ENCODE results near the gene PRR5L.

Gene PRR5L

GRCh38 chr11:36341915-36342314 lies 45.8 kb downstream of the PRR5L start:
- no peak overlapping the region for H3K27ac ChIP-seq
- no peak for TF ChIP-seq ZFX (IDR thresholded peaks at IDR 0.05; ENCODE audit: borderline replicate concordance)
- TF ChIP-seq, protein P1, sequence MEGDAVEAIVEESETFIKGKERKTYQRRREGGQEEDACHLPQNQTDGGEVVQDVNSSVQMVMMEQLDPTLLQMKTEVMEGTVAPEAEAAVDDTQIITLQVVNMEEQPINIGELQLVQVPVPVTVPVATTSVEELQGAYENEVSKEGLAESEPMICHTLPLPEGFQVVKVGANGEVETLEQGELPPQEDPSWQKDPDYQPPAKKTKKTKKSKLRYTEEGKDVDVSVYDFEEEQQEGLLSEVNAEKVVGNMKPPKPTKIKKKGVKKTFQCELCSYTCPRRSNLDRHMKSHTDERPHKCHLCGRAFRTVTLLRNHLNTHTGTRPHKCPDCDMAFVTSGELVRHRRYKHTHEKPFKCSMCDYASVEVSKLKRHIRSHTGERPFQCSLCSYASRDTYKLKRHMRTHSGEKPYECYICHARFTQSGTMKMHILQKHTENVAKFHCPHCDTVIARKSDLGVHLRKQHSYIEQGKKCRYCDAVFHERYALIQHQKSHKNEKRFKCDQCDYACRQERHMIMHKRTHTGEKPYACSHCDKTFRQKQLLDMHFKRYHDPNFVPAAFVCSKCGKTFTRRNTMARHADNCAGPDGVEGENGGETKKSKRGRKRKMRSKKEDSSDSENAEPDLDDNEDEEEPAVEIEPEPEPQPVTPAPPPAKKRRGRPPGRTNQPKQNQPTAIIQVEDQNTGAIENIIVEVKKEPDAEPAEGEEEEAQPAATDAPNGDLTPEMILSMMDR (IDR thresholded peaks at IDR 0.05): no peak

DNA sequence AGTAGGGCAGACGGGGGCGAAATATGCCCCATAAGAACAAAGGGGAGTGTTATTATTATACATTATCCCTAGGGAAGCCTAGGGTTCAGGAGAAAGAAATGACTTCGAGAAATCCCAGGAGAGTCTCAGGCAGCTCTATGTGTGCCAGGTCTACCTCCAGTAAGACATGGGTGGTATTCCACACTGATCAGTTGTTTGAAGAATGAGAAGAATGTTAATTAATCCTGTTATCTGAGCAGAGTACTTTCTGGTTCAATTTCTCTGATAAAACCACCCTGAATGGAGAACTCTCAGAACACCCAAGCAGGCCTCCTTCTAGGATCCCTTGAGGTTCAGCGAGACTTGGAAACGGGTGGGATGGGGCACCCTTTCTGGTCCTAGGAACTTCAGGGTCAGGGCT lies 46.2 kb downstream of the PRR5L start:
- TF ChIP-seq, protein P1 (IDR thresholded peaks at IDR 0.05): no peak
- TF ChIP-seq ZFX (IDR thresholded peaks at IDR 0.05; ENCODE audit: borderline replicate concordance): no peak
- H3K27ac ChIP-seq: no peak overlapping the region

GRCh38 chr11:36343436-36343835 lies 47.3 kb downstream of the PRR5L start:
- no peak for TF ChIP-seq ZFX (IDR thresholded peaks at IDR 0.05; ENCODE audit: borderline replicate concordance)
- TF ChIP-seq, protein P1 (IDR thresholded peaks at IDR 0.05): no peak
- no peak overlapping the region for H3K27ac ChIP-seq

DNA sequence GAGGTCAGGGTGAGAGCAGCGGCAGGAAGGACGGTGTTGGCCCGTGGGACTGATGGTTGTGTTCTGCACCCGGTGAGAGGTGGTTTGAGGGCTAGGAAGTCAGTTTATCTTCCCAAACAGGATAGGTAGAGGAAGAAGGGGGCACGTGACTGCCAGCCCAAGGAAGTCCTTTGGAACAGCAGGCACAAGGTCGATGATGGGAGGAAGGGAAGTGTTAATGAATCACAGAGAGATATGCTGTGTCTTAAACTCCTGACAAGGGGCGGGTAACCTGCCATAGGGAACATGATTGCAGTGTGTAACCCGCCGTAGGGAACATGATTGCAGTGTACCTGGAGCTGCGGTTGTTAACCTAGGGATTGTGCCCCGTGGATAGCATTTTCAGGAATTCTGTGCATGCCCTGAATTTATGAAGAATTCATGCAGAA lies 49.0 kb downstream of the PRR5L start:
- TF ChIP-seq, protein P1 (IDR thresholded peaks at IDR 0.05): no peak
- H3K27ac ChIP-seq: no peak overlapping the region

GRCh38 chr11:36345535-36346141 lies 49.5 kb downstream of the PRR5L start:
- no peak for TF ChIP-seq ZFX (IDR thresholded peaks at IDR 0.05; ENCODE audit: borderline replicate concordance)
- TF ChIP-seq, protein P1 (IDR thresholded peaks at IDR 0.05): no peak
- H3K27ac ChIP-seq: no peak overlapping the region

DNA sequence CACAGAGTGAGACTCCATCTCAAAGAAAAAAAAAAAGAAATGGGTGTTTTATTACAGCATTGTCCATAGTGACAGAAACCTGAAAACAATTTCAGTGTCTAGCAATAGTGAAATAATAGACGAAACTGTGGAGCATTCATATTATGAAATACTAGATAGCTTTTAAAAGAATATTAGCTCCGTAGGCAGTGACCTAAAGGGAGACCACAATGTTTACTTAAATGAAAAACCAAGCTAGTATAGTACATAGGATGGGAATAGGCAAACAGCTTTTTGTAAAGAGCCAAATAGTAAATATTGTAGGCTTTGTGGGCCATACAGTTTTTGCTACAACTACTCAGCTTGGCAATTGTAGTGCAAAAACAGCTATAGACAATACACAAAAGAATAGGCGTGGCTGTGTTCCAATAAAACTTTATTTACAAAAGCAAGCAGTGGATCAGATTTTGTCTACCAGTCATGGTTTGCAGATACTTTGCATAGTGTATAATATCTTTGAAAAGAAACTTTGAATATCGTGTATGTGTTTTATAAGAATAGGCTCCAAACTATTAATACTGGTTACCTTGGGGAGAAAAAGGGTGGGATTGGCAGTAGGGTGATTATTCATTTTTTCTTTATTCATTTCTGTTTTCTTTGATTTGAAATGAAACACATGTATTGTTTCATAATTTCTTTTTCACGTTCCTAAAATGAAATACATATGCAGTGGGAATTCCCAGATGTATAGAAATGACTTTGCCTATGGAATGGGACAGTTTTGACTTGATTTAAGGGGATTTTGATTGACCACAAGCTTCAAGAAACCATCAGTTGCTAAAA lies 50.7 kb downstream of the PRR5L start:
- H3K27ac ChIP-seq: no peak overlapping the region
- TF ChIP-seq ZFX (IDR thresholded peaks at IDR 0.05; ENCODE audit: borderline replicate concordance): no peak
- TF ChIP-seq, protein P1 (IDR thresholded peaks at IDR 0.05): no peak

DNA sequence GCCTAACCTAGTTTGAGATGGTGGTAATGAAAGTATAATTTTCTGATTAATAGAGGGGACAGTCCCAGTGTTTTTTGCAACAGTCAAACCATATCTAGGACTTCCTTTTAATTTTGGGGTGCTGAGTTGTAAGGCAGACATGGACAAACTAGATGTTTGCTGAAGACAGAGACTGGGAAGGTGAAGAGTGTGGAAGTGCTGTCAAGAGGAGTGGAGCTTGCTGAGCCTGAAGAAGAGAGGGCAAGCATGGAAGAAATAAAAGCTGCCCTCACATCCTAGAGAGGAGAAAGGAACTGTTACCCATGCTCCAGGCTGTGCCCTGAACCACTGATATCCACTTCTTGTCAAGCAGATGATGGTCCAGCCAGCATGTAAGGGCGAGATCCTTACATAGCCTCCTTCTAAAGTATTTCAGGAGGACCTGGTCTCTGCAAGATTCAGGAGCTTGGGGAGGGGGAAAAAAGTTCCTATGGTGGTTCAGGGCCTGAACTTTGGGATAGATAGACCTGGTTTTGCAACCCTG lies 51.4 kb downstream of the PRR5L start:
- H3K27ac ChIP-seq: no peak overlapping the region
- TF ChIP-seq, protein P1 (IDR thresholded peaks at IDR 0.05): no peak
- no peak for TF ChIP-seq ZFX (IDR thresholded peaks at IDR 0.05; ENCODE audit: borderline replicate concordance)

Measured in 22Rv1 (cell line).